Activated CD4-positive, CD25-positive, alpha-beta regulatory T cell treated with anti-CD3 and anti-CD28 coated beads, Interleukin-2, amount 50 U/mL, for 72 hours (primary cell): ENCODE measurements around the gene HOTAIR.

Source experiments
- DNase-seq: peaks from one replicate; pipeline ENCODE4 v3.0.0; 2021

Gene HOTAIR

DNA sequence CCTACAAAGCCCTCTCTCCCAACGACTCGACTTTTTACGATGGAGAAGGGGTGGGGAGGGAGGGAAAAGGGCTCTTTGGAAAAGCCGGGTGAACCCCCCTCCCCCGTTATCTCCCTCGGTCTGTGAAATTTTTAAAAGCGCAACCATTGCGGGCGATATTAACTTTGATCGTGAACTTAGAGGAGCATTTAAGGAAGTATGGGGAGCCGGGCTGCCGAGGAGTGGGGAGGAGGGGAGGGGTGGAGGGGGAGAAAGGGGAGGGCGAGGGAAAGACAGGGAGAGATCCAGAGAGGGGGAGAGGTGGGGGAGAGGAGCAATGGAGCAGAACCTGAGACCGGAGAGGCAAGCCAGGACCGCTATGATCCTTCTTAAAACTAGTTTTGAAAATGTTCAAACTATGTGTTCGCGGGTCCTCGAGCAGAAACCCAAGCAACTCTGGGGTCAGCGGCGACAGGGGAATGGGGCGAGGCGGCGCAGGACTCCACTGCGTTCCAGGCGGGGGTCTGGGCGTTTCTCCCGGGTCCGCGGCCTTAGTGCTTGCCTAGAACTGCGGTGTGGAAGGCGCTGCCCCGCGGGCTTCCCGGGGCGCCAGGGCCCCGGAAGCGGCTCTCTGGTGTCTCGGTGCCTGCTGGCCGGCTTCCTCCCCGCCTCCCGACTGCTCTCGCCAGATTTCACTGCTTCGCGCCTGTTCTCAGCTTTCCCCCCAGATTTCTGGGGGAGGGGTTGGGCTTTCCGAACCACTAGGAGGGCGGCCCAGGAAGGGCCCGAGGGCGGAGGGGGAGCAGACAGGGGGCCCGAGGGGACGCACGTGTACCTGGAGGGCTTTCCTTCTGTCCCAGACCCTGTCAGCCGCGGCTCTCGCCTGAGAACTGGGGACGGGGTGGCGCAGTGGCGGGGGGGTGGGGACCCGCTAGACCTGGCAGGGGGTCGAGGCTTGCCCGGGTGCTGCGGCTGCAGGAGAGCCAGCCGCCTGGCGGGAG lies at the start of gene HOTAIR:
Gene HOTAIR, minus strand, starts transcription at position 871 of the 980 bp plus-strand sequence.
- no peak for DNase-seq

- DNase-seq: no peak
Observed at GRCh38 chr12:54024127-54024526, 49.4 kb upstream of the HOTAIR start.

GRCh38 chr12:54022960-54023884 lies 48.5 kb upstream of the HOTAIR start:
- no peak for DNase-seq

GRCh38 chr12:54021432-54022013 lies 46.8 kb upstream of the HOTAIR start:
- no peak for DNase-seq

- DNase-seq: no peak
Observed at GRCh38 chr12:54020591-54021405, 46.0 kb upstream of the HOTAIR start.

- DNase-seq: no peak
Observed at GRCh38 chr12:54019924-54020590, 45.3 kb upstream of the HOTAIR start.

DNA sequence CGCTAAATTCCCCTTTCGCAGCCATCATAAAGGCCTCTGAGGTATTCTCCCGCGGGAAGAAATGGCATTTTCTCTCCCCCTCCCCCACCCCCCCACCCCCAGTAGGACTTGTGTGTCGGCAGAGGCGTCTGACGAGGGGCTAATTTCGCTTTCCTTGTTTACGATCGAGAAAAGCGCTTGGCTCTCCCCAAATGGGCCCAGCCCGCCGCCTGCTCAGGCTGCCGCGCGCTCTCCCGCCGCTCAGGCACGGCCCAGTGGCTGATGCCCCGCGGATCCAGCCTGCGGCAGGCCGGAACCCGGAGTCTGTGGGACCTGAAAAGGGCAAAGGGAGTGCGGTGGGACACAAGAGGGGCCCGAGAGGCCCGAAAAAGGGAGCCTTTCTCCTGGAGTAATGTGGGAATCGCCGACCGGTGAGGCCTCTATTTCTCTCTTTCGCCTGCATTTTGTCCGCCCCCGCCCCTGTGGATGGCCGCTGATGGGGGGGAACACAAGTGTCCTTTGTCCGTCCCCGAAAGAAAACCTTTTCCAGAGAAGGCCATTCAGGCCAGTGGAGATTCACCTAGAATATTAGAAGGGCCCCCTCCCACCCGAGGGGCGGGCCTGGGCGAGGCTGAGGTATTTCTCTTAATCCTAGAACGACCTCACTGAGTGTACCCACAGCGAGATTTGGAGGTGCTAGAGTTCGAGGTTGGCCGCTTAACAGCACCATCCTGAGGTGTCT lies 44.5 kb upstream of the HOTAIR start:
- DNase-seq: no peak

- DNase-seq: no peak
Observed at GRCh38 chr12:54018468-54018984, 43.8 kb upstream of the HOTAIR start.

DNA sequence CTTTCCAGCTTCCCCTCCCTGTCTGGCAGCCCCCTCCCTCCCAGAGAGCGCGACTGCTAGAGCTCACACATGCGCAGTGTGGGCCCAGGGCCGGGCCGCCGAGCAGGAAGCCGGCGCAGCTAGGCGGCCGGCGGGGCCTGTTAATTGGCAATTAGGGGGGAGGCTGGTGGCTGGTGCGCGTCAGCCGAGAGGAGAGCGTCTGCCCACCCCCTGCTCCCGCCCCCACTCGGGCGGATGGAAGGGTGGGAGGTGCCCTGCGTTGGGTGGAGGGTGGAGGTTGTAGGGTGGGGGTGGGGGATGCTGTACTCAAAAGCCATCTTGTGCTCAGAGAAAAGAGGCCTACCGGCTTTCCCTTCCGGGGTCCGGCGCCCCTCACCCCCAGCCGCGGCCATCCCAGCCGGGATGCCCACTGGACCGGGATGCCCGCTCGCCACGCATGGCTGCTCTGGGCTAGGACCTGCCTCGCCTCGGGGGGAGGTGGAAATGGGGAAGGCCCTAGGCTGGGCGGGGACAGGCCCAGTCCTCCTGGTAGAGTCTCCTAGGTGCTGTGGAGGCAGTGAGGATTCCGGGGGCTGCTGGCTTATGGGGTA lies 43.2 kb upstream of the HOTAIR start:
- peak; percentile 63 for DNase-seq

GRCh38 chr12:54017027-54017788 lies 42.5 kb upstream of the HOTAIR start:
- no peak for DNase-seq

GRCh38 chr12:54016478-54016964 lies 41.8 kb upstream of the HOTAIR start:
- DNase-seq: no peak

- DNase-seq: no peak
Observed at GRCh38 chr12:54016051-54016450, 41.3 kb upstream of the HOTAIR start.

GRCh38 chr12:54015018-54015931 lies 40.5 kb upstream of the HOTAIR start:
- no peak for DNase-seq

- no peak for DNase-seq
Observed at GRCh38 chr12:54014377-54015017, 39.7 kb upstream of the HOTAIR start.

- DNase-seq: no peak
Observed at GRCh38 chr12:54012631-54013409, 38.1 kb upstream of the HOTAIR start.

DNA sequence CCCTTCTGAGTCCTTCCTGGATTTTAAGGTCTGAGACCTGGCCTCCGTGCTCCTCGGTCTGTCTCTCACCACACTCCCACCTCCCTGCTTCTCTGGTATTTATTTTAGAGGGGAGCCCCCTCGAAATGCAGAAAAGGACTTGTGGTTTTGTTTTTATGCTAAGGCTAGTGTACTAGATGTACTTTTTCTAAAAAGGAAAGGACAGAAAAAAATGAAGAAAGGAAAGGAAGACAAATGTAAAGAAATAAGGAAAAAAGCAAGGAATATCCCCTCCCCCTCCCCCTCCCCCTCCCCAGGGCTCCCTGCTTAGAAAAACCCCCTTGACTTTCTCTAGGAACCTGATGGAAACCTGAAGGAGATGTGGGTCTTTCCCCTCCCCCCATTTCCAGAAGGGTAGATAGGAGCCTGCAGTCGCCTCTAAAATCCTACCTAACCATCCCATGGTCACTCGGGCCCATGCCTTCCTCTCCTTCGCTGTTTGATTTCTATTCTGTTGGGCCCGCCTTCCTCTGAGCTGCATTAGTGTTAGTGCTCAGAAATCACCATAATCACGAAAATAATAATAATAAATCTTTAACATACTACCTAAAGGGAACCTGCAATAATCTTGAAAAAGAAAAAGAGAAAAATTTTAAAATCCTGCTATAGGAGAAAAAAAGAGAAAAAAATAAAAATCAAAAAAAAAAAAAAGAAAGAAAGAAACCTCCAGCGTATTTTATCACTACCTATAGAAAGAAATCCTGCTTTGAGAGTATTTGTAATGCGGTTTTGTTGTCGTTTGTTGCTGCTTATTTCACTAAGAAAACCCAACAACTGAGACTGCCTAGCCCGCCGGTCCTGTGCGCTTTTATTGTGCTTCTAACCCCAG lies 37.1 kb upstream of the HOTAIR start:
- no peak for DNase-seq
